Measurements from ENCODE around the gene CYB5R2.

Gene CYB5R2

DNA sequence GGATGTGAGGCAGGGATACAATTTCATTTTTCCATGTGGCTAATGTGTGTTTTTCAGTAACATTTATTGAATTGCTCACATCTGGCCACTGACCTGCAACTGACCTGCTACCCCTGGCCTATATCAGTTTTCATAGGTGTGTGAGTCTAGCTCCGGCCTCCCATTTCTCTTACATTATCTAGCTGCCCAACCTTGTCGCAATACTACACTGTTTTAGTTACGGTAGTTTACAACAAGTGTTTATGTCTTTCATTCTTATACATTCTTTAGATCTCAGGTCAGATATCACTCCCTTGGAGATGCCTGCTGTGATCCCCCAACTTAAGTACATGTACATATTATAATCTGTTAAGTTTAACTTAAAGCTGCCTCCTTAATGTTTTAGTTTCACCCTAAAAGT, 2.3 kb upstream of the CYB5R2 start:
- ATAC-seq, result no peak
- TF ChIP-seq ZNF565 (CRISPR knock-in tag; conservative IDR thresholded peaks at IDR 0.05; ENCODE audit: low read depth), result no peak
- TF ChIP-seq, protein P1, sequence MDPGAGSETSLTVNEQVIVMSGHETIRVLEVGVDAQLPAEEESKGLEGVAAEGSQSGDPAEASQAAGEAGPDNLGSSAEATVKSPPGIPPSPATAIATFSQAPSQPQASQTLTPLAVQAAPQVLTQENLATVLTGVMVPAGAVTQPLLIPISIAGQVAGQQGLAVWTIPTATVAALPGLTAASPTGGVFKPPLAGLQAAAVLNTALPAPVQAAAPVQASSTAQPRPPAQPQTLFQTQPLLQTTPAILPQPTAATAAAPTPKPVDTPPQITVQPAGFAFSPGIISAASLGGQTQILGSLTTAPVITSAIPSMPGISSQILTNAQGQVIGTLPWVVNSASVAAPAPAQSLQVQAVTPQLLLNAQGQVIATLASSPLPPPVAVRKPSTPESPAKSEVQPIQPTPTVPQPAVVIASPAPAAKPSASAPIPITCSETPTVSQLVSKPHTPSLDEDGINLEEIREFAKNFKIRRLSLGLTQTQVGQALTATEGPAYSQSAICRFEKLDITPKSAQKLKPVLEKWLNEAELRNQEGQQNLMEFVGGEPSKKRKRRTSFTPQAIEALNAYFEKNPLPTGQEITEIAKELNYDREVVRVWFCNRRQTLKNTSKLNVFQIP (CRISPR knock-in tag; IDR thresholded peaks at IDR 0.05; ENCODE audit: borderline replicate concordance, low read depth), result no peak
- TF ChIP-seq OSR1 (CRISPR knock-in tag; IDR thresholded peaks at IDR 0.05), result no peak
- TF ChIP-seq RARB (CRISPR knock-in tag; IDR thresholded peaks at IDR 0.05), result no peak
- no peak for TF ChIP-seq ISL1 (CRISPR knock-in tag; IDR thresholded peaks at IDR 0.05)
- TF ChIP-seq ZNF70 (CRISPR knock-in tag; IDR thresholded peaks at IDR 0.05), result no peak

DNA sequence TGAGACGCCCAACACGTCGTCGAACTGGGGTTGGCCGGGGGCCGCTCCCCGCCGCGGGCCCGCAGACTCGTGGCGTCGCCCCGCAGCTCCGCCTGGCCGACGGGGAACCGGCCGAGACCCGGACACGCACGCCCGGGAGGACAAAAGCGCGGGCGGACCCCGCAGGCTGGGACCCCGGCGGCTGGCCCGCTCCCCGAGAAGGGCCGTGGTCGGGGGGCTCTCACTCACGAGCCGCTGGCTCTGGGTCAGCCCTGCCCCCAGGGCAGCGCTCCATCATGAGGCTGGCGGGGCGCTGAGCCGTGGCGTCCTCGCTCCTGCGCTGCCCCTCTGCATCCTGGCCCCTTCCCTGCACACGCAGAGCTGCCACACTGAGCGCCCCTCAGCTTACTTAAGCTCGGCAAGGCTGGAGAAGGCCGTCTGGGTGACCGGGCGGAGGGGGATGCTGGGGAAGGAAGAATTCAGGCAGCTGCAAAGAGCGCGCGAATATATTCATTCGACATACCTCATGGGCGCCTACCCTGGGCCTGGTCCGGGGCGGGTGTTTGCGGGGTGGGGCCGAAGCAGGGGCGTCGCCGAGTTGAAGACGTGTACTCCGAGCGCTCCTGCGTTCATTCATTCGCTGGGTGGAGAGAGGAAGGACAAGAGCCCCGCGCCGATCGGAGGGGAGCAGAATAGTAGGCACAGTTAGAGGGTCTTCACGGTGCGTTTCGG, 579 bp upstream of the CYB5R2 start:
- ATAC-seq, result no peak; the same call in 2 of the 3 replicates
- TF ChIP-seq ZC3H10 (CRISPR knock-in tag; IDR thresholded peaks at IDR 0.05), result no peak
- no peak for TF ChIP-seq ARNTL (CRISPR knock-in tag; IDR thresholded peaks at IDR 0.05; ENCODE audit: borderline replicate concordance, low read depth)
- TF ChIP-seq BACH2 (CRISPR knock-in tag; IDR thresholded peaks at IDR 0.05; ENCODE audit: borderline replicate concordance), result no peak
- no peak for TF ChIP-seq PPARA (CRISPR knock-in tag; IDR thresholded peaks at IDR 0.05; ENCODE audit: borderline replicate concordance)
- no peak for TF ChIP-seq ZFP3 (CRISPR knock-in tag; IDR thresholded peaks at IDR 0.05)
- TF ChIP-seq, protein P2, sequence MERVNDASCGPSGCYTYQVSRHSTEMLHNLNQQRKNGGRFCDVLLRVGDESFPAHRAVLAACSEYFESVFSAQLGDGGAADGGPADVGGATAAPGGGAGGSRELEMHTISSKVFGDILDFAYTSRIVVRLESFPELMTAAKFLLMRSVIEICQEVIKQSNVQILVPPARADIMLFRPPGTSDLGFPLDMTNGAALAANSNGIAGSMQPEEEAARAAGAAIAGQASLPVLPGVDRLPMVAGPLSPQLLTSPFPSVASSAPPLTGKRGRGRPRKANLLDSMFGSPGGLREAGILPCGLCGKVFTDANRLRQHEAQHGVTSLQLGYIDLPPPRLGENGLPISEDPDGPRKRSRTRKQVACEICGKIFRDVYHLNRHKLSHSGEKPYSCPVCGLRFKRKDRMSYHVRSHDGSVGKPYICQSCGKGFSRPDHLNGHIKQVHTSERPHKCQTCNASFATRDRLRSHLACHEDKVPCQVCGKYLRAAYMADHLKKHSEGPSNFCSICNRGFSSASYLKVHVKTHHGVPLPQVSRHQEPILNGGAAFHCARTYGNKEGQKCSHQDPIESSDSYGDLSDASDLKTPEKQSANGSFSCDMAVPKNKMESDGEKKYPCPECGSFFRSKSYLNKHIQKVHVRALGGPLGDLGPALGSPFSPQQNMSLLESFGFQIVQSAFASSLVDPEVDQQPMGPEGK (CRISPR knock-in tag; IDR thresholded peaks at IDR 0.05; ENCODE audit: borderline replicate concordance), result no peak
- TF ChIP-seq, protein P3, sequence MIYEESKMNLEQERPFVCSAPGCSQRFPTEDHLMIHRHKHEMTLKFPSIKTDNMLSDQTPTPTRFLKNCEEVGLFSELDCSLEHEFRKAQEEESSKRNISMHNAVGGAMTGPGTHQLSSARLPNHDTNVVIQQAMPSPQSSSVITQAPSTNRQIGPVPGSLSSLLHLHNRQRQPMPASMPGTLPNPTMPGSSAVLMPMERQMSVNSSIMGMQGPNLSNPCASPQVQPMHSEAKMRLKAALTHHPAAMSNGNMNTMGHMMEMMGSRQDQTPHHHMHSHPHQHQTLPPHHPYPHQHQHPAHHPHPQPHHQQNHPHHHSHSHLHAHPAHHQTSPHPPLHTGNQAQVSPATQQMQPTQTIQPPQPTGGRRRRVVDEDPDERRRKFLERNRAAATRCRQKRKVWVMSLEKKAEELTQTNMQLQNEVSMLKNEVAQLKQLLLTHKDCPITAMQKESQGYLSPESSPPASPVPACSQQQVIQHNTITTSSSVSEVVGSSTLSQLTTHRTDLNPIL (CRISPR knock-in tag; IDR thresholded peaks at IDR 0.05; ENCODE audit: low read depth), result no peak
- TF ChIP-seq, protein P4, sequence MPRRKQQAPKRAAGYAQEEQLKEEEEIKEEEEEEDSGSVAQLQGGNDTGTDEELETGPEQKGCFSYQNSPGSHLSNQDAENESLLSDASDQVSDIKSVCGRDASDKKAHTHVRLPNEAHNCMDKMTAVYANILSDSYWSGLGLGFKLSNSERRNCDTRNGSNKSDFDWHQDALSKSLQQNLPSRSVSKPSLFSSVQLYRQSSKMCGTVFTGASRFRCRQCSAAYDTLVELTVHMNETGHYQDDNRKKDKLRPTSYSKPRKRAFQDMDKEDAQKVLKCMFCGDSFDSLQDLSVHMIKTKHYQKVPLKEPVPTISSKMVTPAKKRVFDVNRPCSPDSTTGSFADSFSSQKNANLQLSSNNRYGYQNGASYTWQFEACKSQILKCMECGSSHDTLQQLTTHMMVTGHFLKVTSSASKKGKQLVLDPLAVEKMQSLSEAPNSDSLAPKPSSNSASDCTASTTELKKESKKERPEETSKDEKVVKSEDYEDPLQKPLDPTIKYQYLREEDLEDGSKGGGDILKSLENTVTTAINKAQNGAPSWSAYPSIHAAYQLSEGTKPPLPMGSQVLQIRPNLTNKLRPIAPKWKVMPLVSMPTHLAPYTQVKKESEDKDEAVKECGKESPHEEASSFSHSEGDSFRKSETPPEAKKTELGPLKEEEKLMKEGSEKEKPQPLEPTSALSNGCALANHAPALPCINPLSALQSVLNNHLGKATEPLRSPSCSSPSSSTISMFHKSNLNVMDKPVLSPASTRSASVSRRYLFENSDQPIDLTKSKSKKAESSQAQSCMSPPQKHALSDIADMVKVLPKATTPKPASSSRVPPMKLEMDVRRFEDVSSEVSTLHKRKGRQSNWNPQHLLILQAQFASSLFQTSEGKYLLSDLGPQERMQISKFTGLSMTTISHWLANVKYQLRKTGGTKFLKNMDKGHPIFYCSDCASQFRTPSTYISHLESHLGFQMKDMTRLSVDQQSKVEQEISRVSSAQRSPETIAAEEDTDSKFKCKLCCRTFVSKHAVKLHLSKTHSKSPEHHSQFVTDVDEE (CRISPR knock-in tag; IDR thresholded peaks at IDR 0.05), result no peak
- TF ChIP-seq RARB (CRISPR knock-in tag; IDR thresholded peaks at IDR 0.05), result no peak
- TF ChIP-seq, protein P5, sequence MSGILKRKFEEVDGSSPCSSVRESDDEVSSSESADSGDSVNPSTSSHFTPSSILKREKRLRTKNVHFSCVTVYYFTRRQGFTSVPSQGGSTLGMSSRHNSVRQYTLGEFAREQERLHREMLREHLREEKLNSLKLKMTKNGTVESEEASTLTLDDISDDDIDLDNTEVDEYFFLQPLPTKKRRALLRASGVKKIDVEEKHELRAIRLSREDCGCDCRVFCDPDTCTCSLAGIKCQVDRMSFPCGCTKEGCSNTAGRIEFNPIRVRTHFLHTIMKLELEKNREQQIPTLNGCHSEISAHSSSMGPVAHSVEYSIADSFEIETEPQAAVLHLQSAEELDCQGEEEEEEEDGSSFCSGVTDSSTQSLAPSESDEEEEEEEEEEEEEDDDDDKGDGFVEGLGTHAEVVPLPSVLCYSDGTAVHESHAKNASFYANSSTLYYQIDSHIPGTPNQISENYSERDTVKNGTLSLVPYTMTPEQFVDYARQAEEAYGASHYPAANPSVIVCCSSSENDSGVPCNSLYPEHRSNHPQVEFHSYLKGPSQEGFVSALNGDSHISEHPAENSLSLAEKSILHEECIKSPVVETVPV (CRISPR knock-in tag; IDR thresholded peaks at IDR 0.05), result no peak

DNA sequence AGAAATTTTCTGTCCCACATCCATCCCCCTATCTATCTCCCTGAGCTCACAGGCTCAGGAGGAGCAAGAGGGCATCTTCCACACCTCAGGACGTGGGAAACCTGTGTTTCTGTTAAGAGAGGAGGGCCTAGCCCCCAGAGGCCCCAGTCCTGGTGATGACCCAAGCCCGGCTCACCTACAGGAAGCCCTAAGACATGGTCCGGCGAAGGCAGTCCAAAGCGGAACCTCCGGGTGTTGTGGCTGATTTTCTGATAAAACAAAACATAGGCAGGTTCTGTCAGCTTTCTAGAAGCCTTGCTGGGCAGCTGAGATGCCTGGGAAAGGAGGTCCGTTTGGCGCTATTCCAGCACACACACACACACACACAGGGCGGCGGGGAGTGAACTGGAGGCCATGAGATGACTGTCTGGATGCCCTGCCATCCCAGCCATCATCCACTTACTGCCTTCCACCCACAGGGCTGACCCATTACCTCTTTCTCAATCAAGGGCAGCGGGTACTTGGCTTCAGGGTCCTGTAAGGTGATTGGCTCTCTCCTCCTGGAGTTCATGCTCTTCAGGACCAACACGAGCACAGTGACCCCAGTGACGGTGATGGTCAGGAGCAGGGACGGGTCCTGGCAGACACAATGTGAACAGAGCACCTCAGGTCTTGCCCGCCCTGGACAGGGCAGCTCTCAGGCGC, 882 bp downstream of the CYB5R2 start:
- TF ChIP-seq ZFP30 (CRISPR knock-in tag; IDR thresholded peaks at IDR 0.05) (no peak), TCF4 (CRISPR knock-in tag; IDR thresholded peaks at IDR 0.05; ENCODE audit: borderline replicate concordance) (no peak), ARNTL (CRISPR knock-in tag; IDR thresholded peaks at IDR 0.05; ENCODE audit: borderline replicate concordance, low read depth) (no peak), ESRRG (CRISPR knock-in tag; IDR thresholded peaks at IDR 0.05) (no peak), ZNF8 (CRISPR knock-in tag; IDR thresholded peaks at IDR 0.05) (no peak), TOX (CRISPR knock-in tag; IDR thresholded peaks at IDR 0.05; ENCODE audit: borderline replicate concordance) (no peak)
- TF ChIP-seq, protein P3 (CRISPR knock-in tag; IDR thresholded peaks at IDR 0.05; ENCODE audit: low read depth), result no peak
- TF ChIP-seq, protein P5 (CRISPR knock-in tag; IDR thresholded peaks at IDR 0.05), result no peak
- no peak for ATAC-seq

Measured in SK-N-SH treated with all-trans-retinoic acid at 6 μM for 48 hours (cell line).